NCI-H2107 (cell line): ENCODE results near the gene LAMC1.

ENCODE experiments used
- DNase-seq: peaks from one replicate; lab custom pipeline; 2025; lab: John Stamatoyannopoulos, UW

The LAMC1 gene

DNA sequence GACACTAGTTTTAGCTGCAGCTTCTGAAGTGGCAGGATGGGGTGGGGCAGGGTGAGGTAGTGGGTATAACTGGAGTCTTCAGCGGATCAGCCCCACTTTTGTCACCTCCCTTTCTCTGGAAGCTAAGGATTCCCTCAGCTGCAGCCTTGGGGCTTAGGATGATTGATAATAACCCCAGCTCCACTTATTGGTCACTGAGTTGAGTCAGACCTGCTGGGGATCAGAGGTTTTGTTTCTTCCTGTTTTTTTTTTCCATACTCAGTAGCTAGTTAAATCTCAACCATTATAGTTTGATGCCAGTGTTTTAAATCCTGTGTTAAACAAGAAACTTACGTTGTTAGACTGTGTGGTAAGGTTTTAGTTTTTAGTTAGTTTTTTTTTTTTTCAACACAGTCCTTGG, 57.2 kb downstream of the LAMC1 start:
- no peak for DNase-seq

DNA sequence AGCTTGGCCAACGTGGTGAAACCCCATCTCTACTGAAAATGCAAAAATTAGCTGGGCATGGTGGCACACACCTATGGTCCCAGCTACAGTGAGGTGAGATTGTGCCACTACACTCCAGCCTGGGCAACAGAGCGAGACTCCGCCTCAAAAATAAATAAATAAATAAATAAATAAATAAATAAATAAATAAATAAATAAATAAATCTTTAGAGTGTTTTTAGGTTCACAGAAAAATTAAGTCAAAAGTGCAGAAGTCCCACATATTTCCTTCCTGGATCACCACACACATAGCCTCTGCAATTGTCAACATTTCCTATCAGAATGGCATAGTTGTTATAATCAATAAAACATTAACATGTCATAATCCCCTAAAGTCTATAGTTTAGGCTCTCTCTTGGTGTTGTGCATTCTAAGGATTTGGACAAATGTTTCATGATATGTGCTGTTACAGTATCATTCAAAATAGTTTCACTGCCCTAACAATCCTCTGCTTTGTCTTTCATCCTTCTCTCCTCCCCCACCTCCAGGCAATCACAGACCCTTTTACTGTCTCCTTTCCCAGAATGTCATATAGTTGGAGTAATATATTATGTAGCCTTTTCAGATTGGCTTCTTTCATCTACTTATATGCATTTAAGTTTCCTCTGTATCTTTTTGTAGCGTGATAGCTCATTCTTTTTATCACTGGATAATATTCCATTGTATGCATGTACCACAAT, 58.3 kb downstream of the LAMC1 start:
- no peak for DNase-seq

DNA sequence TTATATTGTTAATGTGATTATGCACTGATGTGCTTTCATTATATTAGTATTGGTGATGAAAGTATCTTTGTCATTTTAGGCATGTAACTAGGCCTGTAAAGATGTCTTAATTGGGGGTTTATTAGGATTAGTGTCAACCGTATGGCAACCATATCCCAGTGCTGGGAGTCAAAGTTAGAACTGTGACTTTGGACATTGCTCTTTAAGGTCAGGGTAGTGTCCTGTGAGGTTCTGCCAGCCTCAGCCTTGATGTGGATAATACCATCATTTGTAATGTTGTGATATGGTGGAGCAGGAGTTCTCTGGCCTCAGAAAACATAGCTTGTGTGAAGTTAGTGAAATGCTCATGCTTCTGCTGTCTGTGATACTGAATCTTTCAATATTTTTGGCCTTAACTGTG, 59.4 kb downstream of the LAMC1 start:
- no peak for DNase-seq

DNA sequence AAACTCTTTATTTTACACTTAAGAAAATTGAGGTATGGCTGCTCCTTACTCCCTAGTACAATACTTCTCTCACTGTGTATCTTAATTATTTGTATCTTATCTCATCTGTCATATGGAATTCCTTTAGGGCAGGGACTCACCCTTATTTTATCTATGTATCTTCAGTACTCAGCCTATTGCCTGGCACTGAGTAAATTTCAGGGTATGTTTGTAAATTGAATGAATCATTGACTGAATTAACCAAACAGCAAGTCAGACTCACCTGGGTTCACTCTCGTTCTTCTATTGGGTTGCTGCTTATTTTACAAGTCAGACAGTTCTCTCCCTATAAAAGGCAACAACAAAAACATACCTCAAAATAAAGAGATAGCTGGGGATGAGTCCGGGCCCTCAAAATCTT, 63.8 kb downstream of the LAMC1 start:
- DNase-seq, result no peak

DNA sequence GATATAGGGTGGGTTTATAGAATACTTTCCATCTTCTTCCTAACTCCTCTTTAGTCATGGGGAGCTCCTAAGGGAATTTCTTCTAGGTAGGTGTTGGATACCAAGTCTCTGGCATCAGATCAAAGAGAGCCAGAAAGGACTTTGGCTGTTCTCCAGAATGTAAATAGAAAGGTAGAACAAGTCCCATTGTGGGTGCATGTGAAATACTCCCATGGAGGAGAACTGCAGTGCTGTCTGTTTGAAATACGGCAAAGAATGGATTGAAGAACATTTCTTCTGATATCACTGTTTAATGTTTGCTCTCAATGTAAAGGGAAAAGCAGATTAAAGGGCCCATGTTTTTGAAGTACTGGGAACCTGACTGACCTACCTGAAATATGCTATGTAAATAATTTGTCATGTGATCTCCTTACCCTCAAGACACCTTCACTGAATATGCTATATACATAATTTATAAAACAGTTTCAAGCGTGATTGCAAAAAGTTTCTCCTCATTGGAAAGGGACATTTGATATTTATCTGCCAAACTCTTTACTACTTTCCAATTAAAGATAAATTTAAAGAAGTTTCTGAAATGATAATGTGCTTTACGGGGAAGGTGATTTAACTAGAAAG, 65.9 kb downstream of the LAMC1 start:
- DNase-seq, result no peak

DNA sequence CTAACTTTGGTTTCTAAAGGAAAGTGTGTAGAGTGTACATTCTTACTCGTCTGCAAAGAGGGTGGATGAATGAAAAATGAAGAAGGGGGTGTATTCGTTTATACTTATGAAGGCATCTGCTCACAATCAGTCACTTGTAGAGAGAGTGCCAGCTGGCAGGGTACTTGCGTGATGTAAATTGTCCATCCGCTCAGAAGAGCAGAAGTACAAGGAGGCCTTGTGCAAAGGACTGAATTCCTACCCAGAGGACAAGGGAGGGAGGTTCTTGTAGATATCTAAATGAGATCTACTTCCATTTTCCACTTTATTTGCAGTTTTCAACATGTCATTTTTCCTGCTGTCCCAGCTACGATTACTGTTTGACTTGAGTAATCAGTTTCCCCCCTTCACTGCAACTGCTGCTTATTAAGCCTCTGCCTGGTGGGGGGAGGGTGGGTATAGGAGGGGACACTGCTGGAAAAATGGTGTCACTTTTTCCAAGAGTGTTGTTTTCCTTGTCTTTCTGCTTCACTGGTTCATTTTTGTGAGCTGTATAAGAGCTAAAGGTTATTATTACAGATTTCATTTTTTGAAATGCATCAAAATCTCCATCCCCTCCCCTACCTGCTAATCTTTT, 67.3 kb downstream of the LAMC1 start:
- no peak for DNase-seq

DNA sequence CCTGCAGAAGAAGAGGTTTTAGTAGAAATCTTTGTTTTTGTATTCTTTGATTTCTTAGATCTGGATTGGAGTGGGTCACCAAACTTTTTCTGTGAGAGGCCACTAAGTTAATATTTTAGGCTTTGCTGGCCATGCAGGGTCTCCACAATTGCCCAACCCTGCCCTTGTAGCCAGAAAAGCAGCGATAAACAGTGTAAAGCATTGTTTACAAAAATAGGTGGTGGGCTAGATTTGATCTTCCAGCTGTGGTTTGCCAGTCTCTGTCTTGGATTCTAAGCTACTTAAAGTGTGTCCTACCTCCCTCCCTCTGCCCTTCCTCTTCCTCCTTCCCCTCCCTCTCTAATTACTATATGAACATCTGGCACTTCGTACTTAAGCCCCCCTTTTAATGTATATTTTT, 68.0 kb downstream of the LAMC1 start:
- no peak for DNase-seq

DNA sequence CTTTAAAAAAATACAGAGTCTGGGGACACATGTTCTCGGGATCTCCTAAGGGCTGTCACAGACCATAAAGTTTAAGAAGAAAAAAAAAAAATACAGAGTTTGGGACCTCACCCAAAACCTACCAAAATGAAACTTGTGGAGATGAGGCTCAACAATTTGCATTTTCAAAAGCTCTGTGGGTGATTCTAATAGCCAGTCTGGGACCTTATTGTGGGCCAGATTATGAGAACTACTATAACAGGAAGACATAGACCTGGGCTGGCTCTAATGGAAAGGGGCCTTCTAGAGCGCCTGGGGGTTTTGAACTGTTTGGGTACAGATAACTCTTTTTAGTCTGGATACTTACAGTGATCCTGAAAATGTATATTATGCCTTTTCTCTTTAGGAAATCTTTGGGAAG, 69.1 kb downstream of the LAMC1 start:
- no peak for DNase-seq

DNA sequence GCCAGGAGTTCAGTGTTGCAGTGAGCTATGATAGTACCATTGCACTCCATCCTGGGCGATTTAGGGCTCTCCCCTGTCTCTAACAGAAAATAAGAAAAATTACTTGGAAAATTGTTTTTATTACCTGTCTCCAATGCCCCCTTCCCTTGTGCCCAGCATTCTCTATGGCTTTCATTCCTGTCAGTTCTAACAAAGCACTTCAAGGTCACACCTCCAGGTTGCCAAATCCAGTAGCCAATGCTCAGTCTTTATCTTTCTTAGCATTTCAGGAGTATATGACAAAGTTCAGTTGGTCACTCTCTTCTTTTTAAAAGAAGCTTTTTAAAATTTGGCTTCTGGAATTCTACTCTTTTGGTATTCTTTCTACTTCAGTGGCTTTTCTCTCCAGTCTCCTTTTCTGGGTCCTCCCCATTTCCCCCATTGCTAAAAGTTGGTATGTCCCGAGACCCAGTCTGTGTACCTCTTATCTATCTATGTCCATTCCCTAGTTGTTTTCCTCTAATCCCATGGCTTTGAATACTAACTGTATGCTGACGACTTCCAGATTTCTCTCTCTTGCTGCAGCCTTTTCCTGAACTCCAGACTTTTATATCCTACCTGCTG, 69.9 kb downstream of the LAMC1 start:
- no peak for DNase-seq

DNA sequence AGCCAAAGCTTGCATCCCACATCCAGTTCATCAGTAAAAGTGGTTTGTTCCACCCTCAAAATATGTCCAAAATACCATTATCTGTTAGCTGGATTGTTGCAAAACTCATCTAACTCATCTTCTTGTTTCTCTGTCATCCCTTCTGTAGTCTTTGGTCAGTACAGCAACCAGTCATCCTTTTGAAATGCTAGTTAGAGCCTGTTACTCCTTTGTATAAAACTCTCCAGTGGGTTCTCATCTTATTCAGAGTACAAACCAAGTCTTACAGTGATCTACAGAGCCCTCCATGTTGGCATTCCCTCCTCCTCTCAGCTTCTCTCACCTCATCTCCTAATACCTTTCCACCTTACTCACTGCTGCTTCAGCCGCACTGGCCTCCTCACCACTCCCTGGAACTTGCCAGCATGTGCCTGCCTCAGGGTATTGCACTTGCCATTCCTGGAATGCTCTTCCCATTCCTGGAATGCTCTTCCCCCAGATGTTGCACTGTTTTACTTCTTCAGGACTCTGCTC, 70.6 kb downstream of the LAMC1 start:
- DNase-seq, result no peak

DNA sequence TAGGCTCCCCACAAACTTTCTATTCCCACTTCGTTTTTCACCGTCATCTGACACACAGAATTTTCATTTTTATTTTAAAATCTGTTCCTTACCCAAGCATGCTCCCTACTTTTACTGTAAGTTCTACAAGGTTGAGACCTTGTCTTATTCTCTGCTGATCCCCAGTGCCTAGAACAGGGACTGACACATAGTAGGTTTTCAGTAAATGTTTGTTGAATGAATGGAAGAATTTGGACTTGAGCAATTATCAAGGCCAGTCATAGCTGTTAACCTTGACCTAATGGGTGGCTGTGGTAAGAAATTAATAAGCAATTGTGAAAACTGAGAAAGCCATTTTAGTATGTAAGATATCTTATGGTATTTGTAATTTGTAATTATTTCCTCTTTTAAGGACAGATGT, 71.1 kb downstream of the LAMC1 start:
- DNase-seq, result no peak

DNA sequence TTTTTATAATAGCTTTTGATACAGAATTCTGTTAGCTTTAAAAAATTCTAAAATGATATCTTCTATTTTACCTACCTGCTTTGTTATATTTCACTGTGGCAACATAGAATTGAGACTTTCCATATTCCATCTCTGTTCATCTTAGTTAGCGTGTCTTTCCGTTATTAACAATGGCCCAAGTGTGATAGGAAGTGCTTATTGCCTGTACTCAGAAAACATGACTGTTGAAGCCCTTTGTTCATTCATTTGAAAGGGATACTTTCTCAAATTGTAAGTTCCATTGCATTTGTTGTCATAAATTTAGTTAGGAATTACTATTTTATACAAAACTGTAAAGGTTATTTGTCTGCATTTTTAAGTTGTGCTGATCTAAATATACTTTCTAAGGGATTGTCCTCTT, 73.1 kb downstream of the LAMC1 start:
- no peak for DNase-seq

DNA sequence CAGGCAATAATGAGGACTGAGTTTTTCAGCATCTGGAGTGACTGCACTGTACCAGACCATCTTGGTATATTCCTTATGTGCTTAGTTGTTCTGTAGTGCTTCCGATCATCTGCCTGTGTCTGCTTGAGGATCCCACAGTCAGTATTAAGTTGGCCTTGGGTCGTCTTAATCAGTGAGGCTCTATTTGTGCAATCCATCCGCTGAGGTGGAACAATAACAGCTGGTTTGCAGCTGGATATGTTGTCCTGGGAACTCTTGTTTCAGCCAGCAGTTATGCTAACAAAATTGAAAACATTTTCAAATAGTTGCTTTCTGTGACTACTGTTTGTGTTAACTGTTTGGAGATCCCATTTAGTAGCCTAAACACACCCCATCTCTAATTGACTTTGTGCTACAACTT, 73.7 kb downstream of the LAMC1 start:
- no peak for DNase-seq

DNA sequence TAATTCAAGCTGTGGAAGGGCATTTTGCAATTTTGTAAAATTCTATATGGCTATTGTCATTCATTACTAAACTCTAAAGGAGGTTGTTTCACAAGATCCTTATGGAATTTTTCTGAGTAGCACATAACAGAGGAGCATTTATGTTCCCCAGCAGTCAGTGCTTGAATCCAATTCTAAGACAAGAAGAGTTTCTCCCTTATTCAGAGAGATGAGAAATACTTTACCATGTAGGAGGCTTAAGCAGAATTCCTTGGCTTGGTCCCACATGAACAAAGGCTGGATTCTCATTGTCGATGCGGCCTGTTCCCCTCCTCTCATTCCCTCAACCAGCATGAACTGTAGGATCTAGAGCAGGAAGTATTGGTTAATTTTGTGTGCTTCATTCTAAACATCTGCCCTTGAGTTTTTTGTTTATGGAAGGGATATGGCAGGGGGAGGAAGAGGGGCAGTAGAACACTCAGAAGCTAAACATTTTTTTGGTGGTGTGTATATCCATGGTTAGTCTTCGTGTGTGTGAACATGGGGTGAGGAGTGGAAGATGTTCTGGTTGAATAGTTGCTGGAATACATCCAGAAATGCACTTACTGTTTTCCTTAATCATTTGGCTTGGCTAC, 74.3 kb downstream of the LAMC1 start:
- peak; percentile 15 for DNase-seq

DNA sequence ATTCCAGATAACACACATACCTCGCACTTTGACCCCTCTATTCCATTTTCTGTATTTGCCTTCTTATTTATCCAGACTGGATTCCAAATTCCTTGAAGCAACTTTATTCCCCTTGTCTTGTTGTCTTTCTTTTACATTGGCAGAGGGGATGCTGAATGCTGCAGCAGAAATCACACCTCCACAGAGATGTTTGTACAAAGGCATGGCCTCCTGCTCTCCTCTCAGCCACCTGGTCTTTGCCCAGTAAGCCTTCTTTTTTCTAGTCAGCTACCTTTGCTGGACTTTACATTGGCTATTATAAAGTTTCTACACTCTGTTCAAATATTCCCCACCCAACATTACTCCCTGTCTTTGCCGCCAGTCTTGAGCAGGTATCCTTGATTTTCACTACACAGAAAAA, 75.1 kb downstream of the LAMC1 start:
- DNase-seq, result no peak

DNA sequence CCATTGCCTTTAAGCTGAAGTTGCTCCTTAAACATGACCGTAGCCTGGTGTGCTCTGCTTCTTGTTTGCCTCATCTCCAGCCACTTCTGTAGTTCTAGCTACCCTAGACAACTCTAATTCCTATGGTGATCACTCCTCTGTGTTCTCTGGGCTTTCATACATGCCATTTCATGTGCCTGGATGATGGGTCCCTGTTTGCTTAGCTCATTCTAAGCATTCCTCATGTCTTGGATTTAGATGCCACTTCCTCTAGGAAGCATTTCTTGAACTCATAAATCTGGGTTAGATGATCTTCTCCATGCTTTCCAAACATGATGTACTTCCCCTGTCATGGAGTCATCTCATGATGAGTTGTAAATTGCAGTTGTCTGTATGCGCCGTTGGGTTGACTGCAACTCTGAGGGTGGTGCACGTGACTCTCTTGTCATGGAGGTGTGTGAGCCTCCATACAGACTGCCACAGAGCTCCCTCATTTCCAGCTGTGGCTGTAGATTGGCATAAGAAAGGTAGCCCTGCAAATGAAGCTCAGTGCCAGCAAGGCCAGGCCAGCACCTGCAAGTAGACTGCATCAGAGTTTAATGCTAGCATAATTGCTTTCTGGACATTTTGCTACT, 77.2 kb downstream of the LAMC1 start:
- no peak for DNase-seq

DNA sequence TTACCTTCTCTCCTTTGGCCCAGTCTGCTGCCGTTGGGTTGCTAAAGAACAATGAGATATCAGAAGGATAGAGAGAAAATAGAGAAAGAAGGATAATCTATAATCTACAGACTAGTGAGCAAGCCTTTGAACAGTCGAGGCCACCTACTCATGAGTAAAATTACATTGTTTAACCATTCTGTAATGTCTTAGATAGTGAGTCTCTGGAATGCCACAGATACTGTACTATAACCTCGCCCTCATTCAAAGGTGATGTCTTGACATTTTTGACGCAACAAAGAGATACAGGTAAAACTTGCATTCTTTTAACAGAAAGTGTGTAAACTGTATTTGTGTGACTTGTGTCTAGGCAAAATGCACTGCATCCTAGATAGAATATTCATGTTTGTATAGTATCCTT, 77.9 kb downstream of the LAMC1 start:
- no peak for DNase-seq

DNA sequence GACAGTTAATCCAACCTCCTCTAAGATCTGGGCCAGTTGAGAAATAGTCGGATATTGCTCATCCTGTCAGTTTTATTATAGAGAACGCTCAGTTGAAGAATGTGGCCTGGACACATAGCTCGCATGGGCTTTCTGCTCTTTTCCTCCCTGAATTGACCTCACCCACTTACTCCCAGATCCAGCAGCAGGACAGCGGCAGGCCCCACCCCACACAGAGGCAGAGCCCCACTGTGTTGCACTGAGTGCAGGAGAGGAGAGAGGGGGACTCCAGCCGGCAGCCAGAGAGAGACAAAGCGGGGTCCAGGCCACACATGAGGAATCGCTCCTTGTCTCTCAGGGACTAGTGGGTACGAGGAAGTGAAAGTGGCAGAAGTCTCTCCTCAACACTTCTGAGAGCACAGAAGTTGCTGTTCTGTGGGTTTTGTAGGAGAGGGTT, 78.6 kb downstream of the LAMC1 start:
- DNase-seq, result no peak

DNA sequence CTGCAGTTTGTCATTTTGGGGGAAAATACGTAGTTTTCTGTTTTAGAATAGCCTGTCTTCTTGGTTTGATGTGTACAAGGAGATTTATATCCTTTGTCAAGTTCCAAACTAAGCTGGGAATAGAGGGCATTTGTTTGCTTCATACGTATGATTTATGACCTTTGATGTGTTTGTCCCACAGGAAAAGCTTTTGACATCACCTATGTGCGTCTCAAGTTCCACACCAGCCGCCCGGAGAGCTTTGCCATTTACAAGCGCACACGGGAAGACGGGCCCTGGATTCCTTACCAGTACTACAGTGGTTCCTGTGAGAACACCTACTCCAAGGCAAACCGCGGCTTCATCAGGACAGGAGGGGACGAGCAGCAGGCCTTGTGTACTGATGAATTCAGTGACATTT, 79.9 kb downstream of the LAMC1 start:
- DNase-seq, result peak; percentile 49

DNA sequence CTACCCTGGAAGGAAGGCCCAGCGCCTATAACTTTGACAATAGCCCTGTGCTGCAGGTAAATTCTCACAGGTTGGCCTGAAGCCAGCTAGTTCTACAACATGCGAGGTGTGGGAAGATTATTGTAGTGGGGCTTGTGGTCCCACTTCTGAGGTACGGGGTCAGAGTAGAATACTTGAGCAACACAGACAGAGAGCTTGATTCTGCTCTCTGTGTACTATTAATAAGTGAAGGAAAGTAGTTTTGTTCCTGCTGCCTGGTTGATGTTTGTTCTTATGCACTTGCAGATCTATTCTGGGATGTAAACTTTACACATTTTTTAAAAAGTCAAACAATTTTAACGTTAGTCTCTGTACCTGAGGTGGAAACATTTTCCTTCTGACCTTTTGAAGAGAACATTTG, 80.4 kb downstream of the LAMC1 start:
- DNase-seq, result no peak

DNA sequence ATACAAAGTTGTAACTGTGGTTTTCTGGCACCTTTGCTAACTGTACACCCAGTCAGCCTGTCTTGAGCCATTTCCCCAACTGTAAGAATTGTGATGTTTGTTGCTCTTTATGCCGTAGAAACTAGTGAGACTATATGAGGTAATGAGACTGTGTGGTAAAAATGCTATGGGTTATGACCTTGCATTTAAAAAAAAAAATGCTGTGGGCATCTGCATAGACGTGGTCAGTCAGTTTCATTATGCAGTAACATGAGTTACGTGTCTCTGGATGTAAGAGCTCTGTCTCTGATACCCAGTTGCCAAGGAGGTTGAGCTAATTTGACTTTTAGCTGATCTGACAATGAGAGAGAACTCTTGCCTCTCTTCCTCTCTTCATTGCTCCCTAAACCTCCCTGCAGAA, 82.2 kb downstream of the LAMC1 start:
- no peak for DNase-seq

DNA sequence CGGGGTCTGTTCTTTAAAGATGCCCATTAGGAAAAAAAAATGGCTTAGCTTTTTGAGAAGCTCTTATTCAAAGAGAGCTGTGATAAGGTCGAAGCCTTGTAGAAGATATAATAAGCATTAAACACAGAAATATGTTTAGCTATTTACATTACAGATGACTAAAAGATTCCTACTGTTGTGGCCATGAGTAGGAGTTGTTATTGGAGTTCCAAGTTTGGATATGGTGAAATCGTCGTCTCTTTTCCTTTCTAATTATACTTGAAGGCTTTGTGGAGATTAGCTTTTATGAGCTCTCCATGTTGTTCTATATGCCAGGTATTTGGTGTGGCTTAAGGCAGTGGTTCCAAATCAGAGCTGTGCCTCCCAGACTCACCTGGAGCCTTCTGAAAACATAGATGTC, 82.9 kb downstream of the LAMC1 start:
- no peak for DNase-seq
